GM08714 (cell line): Measurements from ENCODE around the gene SESTD1.
"Not testable (repeated sequence)": the region's sequence is repeated elsewhere in the genome, so short reads cannot be mapped to it uniquely, and the experiment has no call there.

Source experiments
- H3K4me3 ChIP-seq: fragments of 200-500 bp; sonication (Bioruptor generic); 2 replicates; pipeline ENCODE4 v1.5.1; 2014; ENCODE audit warnings: mild to moderate bottlenecking, low read length, inconsistent platforms
- ZNF274 ChIP-seq: IDR thresholded peaks from 2 replicates; pipeline ENCODE4 v1.6.1; 2012; ENCODE audit warnings: mild to moderate bottlenecking, low read depth, low read length

SESTD1 gene

DNA sequence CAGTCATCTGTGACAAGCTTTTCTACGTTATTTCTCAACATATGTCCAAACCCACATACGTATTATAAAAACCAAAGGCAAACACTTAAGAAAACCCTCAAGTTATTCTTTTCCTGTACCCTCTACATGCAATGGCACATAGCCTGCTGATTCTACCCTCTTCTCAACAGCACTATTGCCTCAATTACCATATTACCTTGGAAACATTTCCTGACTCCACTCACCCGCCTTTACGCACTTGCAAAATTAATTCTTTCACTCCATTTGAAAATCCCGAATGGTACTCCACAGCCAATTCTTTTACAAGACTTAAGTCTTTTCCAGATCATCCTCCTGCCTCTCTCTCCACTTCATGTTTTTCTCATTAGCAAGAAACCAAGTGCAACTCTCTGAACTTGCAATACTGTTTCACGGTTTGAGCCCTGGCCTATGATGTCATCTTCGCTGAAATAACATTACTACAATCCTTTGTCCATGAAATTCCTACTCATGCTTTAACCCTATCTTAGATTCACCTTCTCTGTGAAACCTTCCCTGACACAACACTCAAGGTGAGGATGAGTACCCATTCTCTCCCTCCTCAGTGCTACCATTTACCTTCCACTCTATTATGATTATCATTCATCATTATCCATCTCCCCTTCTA lies 29.0 kb downstream of the SESTD1 start:
- no peak overlapping the region for H3K4me3 ChIP-seq
- no peak for TF ChIP-seq ZNF274

DNA sequence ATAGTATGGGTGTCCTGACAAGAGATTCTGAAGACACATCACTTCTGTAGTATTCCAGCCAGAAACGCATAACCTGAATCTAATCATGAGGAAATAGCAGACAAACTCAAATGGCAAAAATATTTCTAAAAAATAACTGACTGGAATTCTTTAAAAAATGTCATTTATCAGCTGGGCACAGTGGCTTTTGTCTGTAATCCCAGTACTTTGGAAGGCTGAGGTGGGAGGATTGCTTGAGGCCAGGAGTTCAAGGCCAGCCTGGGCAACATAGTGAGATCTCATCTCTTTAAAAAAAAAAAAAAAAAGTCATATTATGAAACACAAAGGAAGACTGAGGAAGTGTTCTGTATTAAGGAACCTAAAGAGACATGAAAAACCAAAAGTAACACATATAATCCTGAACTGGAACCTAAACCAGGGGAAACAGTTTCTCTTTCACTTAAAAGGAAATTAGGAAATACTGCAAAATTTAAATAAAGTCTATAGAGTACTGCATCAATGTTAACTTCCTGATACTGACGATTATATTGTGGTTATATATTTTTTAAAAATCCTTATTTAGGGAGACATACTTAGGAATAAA lies 29.9 kb downstream of the SESTD1 start:
- no peak overlapping the region for H3K4me3 ChIP-seq
- TF ChIP-seq ZNF274, result no peak

DNA sequence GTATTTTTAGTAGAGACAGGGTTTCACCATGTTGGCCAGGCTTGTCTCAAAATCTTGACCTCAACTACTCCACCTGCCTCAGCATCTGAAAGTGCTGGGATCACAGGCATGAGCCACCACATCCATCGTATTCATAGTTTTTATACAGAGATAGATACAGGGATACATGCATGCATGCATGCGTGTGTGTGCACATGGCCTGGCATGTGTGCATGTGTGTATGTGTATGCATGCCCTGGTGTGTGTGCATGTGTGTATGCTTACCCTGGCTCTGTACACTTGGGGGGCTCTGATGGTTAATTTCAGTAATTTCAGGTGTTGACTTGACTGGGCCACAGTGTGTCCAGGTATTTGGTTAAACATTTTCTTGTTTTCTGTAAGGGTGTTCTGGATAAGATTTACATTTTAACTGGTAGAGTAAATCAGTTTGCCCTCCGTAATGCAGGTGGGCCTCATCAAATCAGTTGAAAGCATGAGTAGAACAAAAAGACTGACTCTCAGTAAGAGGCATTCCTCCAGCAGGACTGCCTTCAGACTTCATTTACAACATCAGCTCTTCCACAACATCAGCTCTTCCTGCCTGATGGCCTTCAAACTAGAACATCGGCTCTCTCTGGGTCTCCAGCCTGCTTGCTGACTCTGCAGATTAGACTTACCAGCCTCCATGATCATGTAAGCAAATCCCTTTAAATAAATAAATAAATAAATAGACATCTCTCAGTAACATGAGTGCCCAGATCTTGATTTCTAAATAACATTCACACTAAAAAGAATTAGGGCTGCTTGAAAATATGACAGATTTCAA lies 30.8 kb downstream of the SESTD1 start:
- H3K4me3 ChIP-seq, result no peak overlapping the region
- TF ChIP-seq ZNF274, result no peak

DNA sequence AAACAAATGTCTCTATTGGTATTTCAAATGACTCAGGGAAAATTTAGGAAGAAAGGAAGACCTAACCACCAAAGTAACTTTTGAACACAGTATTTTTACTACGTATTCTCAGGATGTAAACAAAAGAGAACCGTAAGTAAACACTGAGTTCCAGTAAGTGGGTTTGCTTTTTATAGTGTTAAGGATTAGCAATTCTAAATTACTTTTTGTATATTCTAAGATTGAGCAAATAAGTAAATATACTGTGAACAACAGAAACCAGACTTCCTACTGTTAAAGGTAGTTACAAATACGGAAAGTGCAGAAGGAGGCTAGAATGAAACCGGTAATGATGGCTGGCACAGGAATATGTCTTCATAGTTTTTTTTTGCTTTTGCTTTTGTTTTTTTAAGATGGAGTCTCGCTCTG lies 31.5 kb downstream of the SESTD1 start:
- no peak overlapping the region for H3K4me3 ChIP-seq
- TF ChIP-seq ZNF274, result no peak

DNA sequence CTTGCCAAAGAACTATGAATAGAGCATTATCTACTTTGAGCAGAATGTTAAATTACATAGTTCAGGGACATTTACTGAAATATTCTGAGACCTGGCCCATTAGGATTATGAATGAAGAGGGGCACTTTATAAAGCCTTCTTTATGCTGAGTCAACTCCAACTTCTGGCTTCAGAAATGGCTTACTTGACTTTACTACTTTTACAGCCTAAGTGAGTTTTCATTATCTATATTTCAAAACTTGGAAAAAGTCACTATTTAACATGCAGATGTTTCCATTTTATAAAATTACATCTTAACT lies 37.7 kb downstream of the SESTD1 start:
- TF ChIP-seq ZNF274, result no peak
- no peak overlapping the region for H3K4me3 ChIP-seq

DNA sequence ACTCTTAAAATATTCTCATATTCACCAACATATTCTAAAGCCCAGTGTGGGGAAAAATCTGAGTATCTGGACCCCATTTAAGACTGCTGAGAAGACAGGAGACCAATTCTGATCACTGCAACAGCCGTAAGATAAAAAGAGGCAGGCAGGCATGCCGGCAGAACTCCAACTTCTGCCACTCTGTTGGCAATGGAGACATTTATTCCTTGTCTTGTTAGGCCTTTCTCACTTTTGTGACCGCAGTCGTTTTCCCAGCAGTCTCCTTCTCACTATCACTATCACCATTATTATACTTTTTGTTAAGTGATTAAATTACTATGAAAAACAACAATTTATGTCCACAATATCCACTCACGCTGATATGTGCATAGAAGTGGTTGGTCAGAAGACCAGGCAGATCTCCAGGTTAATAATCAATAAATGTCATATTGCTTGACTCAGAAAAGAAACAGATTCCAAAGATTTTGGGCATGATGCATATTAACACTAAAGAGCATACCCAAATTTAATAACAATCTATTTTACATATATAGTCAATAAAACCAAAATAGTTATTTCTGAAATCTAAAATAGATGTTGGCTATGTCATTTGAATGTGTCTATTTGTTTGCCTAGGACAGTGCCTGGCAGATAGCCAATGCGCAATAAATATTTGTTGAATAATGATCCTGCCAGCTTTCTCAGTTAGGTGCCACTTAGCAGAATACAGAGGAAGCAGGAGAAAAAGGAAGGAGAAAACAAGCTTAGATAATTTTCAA lies 38.2 kb downstream of the SESTD1 start:
- TF ChIP-seq ZNF274, result no peak

DNA sequence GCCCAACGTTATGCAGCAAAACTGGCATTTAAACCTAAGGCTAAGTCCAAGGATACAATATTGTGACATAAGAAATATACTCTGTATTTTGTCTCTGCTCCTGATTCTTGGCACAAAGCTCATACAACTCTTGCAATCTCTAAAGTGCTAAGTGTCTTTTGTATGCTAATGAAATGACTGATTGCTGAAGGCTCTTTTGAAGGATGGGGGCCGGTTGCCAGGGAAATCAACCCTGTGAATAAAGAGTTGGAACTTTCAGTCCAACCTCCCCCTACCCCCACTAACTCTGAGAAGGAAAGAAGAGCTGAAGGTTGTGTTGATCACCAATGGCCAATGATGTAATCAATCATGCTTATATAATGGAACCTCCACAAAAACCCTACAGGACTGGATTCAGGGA lies 40.3 kb downstream of the SESTD1 start:
- H3K4me3 ChIP-seq, result no peak overlapping the region
- no peak for TF ChIP-seq ZNF274

More for the DNA sequence above, 38.2 kb downstream of the SESTD1 start:
- H3K4me3 ChIP-seq, result no peak overlapping the region

DNA sequence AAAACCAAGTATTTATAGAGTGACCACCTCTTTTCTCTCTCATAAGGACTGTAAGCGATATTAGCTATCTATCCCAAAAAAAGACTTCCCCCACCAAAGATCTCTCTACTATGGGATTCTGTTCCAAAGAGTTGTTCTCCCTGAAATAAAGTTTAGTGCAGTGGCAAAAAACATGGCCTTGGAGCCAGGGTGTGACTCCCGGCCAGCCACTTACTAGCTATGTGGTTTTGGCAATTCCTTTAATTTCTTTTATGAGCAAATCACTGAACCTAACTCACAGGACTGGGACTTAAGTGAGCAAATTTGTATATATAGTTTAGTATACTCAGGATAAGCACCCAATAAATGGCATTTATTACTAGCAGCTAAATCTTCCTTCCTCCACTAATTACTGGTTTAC lies 42.6 kb downstream of the SESTD1 start:
- TF ChIP-seq ZNF274, result no peak

DNA sequence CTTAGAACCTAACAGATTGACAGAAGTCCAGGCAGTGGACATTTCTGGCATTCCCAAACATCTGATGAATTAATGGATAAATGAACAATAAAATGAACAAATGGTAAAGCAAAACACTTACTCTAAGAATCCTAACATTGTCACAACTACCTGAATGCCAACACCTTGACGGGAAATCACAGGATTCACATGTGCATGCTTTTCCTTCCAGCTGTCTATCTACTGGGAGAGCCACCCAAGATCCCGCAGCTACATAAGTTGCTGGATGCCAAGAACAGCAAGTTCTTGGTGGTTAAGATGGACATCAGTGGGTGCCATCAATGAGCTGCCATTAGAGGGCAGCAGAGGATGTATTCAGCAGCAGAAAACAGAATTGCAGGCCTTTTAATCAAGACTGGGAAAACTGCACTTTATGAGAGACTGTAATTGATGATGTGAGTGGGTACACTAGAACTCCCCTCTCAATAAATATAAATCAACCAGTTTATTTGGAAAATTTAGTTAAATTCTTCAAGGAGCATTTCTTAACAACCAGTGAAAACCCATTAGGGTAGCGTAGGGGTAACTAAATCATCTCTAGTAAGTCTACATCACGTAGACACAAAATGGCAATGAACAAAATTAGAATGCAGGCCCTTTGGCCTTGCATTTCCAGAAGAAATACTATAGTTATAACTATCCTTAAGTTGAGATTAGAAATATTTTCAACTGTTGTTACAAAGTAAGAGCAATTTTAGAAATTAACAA lies 45.6 kb downstream of the SESTD1 start:
- no peak for TF ChIP-seq ZNF274
- no peak overlapping the region for H3K4me3 ChIP-seq

More for the DNA sequence above, 42.6 kb downstream of the SESTD1 start:
- no peak overlapping the region for H3K4me3 ChIP-seq

DNA sequence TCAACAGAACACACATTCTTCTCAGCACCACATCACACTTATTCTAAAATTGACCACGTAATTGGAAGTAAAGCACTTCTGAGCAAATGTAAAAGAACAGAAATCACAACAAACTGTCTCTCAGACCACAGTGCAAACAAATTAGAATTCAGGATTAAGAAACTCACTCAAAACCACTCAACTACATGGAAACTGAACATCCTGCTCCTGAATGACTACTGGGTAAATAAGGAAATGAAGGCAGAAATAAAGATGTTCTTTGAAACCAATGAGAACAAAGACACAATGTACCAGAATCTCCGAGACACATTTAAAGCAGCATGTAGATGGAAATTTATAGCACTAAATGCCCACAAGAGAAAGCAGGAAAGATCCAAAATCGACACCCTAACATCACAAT lies 50.0 kb downstream of the SESTD1 start:
- not testable (repeated sequence) for H3K4me3 ChIP-seq

DNA sequence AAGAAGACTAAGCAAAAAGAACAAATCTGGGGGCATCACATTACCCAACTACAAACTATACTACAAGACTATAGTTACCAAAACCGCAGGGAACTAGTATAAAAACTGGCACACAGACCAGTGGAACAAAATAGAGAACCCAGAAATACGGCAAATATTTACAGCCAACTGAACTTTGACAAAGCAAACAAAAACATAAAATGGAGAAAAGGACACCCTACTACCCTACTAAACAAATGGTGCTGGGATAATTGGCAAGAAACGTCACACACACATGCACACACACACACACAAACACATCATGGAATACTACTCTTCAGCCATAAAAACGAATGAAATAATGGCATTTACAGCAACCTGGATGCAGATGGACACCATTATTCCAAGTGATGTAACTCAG lies 53.3 kb downstream of the SESTD1 start:
- TF ChIP-seq ZNF274, result no peak
- no peak overlapping the region for H3K4me3 ChIP-seq

DNA sequence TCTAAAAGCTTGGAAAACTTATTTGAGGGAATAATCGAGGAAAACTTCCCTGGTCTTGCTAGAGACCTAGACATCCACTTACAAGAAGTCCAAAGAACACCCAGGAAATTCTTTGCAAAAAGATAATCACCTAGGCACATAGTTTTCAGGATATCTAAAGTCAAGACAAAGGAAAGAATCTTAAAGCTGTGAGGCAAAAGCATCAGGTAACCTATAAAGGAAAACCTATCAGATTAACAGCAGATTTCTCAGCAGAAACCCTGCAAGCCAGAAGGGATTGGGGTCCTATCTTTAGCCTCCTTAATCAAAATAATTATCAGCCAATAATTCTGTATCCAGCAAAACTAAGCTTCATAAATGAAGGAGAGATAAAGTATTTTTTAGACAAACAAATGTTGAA lies 56.4 kb downstream of the SESTD1 start:
- H3K4me3 ChIP-seq, result not testable (repeated sequence)

DNA sequence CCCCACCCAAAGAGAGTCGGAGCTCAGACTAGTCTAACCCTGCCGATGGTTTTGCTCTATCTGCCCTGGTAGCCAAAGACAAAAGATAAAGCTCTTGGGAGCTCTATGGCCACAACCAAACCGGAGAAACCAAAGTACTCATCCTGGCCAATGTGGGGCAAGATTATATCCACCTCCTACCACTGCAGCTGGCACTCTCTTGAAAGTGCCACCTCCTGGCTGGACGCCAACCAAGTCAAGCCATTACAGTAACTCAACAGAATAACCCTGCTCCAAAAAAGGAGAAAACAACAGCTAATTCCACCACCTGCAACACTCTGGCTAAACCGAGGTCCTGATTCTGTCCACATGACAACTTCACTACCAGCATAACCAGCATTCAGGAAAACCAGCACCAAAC lies 57.6 kb downstream of the SESTD1 start:
- TF ChIP-seq ZNF274, result no peak
- no peak overlapping the region for H3K4me3 ChIP-seq

DNA sequence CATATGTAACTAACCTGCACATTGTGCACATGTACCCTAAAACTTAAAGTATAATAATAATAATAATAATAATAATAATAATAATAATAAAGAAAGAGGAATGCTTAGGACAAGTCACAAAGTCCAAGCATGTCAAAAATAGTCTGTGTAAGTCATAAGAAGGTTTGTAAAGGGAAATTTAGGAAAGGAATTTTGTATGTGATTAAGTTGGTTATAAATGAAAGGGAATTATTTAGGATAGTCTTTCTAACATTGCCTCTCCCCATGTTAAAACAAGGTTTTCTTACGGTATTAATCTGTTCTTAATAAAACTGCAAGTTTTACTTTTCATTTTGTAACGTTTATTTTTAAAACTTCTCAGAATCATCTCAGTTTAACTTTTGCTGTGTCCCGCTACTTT lies 62.8 kb downstream of the SESTD1 start:
- TF ChIP-seq ZNF274, result no peak
- H3K4me3 ChIP-seq, result no peak overlapping the region

DNA sequence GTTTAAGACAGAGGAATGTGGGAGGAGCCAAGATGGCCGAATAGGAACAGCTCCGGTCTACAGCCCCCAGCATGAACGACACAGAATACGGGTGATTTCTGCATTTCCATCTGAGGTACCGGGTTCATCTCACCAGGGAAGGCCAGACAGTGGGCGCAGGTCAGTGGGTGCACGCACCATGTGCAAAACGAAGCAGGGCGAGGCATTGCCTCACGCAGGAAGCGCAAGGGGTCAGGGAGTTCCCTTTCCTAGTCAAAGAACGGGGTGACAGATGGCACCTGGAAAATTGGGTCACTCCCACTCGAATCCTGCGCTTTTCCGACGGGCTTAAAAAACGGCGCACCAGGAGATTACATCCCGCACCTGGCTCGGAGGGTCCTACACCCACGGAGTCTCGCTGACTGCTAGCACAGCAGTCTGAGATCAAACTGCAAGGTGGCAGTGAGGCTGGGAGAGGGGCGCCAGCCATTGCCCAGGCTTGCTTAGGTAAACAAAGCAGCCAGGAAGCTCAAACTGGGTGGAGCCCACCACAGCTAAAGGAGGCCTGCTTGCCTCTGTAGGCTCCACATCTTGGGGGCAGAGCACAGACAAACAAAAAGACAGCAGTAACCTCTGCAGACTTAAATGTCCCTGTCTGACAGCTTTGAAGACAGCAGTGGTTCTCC lies 68.6 kb downstream of the SESTD1 start:
- not testable (repeated sequence) for H3K4me3 ChIP-seq
